Activated B cell treated with CpG ODN at 0.5 μM for 24 hours (primary cell): Measurements from ENCODE around the gene NEK10. TPM values are rescaled to one million over a fixed set of nuclear protein-coding genes. Genes with fewer than 3 reads are reported as not detected.

Experiments used
- ATAC-seq: fragments of 200-7000 bp; cut with Tn5 transposase; one replicate; pipeline ENCODE4 v1.10.0; 2021; ENCODE audit warnings: low read depth, mild to moderate bottlenecking, moderate library complexity
- CTCF ChIA-PET: fragments of 350-600 bp; sonication (Branson Sonifier 250); formaldehyde crosslinking; loops from one replicate; lab custom pipeline; 2021; ENCODE audit warnings: antibody characterized with exemption; lab: Charles Lee
- POLR2A ChIA-PET: fragments of 350-600 bp; sonication (Branson Sonifier 250); formaldehyde crosslinking; loops from one replicate; lab custom pipeline; 2021; ENCODE audit warnings: antibody characterized with exemption; lab: Charles Lee
- DNase-seq: peaks from one replicate; pipeline ENCODE4 v3.0.0; 2022
- H3K27ac Mint-ChIP-seq: one replicate; pipeline ENCODE4 v1.8.0; 2020; ENCODE audit warnings: mixed read lengths
- H3K27me3 Mint-ChIP-seq: one replicate; pipeline ENCODE4 v1.8.0; 2021; ENCODE audit warnings: mixed read lengths
- H3K36me3 Mint-ChIP-seq: one replicate; pipeline ENCODE4 v1.8.0; 2021; ENCODE audit warnings: low read depth, mixed read lengths
- H3K4me1 Mint-ChIP-seq: one replicate; pipeline ENCODE4 v1.8.0; 2021; ENCODE audit warnings: mixed read lengths
- H3K4me3 Mint-ChIP-seq: one replicate; pipeline ENCODE4 v1.8.0; 2020; ENCODE audit warnings: mild to moderate bottlenecking, mixed read lengths
- H3K9me3 Mint-ChIP-seq: one replicate; pipeline ENCODE4 v1.8.0; 2020; ENCODE audit warnings: mixed read lengths
- intact Hi-C: fragments of 100-400 bp; cut with micrococcal nuclease; formaldehyde crosslinking; loops from one replicate; pipeline ENCODE4 v1.15.1; 2024
- total RNA-seq: library from RNA; stranded (reverse); gene quantifications from 2 replicates; pipeline ENCODE4 v1.2.3, GENCODE V29; 2022
- TF ChIP-seq, protein P1 (sequence below): fragments of 200-600 bp; IDR thresholded peaks from one replicate; pipeline ENCODE4 v1.8.0; 2022; ENCODE audit warnings: antibody characterized with exemption, mild to moderate bottlenecking

Gene NEK10
- total RNA-seq, 1 donor from 2014 or later: 0.84 TPM

DNA sequence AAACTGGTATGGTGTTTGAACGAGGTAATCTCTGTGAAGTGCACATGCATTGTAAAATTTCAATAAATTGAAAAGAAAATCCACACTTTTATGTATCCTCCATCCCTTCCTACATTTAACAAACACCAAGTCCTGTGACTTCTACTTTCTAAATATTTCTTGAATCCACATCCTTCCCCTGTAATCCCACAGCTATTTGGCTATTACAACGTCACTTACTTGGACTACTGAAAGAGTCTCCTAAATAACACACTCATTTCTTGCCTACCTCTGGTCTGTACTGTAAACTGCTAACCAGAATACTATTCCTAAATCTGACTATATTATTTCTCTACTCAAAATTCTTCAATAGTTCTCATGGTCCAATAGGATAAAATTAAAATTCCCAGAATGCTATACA is 176.1 kb downstream of the NEK10 start:
- Mint-ChIP-seq H3K9me3 (no peaks in the 10 kb centered on the region), H3K27me3 (no peaks in the 10 kb centered on the region), H3K27ac (no peak overlapping the region), H3K4me1 (no peaks in the 10 kb centered on the region), H3K4me3 (no peak overlapping the region), H3K36me3 (no peaks in the 10 kb centered on the region)
- TF ChIP-seq, protein P1, sequence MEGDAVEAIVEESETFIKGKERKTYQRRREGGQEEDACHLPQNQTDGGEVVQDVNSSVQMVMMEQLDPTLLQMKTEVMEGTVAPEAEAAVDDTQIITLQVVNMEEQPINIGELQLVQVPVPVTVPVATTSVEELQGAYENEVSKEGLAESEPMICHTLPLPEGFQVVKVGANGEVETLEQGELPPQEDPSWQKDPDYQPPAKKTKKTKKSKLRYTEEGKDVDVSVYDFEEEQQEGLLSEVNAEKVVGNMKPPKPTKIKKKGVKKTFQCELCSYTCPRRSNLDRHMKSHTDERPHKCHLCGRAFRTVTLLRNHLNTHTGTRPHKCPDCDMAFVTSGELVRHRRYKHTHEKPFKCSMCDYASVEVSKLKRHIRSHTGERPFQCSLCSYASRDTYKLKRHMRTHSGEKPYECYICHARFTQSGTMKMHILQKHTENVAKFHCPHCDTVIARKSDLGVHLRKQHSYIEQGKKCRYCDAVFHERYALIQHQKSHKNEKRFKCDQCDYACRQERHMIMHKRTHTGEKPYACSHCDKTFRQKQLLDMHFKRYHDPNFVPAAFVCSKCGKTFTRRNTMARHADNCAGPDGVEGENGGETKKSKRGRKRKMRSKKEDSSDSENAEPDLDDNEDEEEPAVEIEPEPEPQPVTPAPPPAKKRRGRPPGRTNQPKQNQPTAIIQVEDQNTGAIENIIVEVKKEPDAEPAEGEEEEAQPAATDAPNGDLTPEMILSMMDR: no peak
- ChIA-PET POLR2A (no interaction called here), CTCF (no interaction called here)
- ATAC-seq (no peak), DNase-seq (no peak)
- intact Hi-C loops: no loop called here

- no peaks in the 10 kb centered on the region for H3K4me1 Mint-ChIP-seq
- H3K27ac Mint-ChIP-seq: no peak overlapping the region
- ATAC-seq: no peak
- ChIA-PET CTCF (no interaction called here), POLR2A (no interaction called here)
- H3K4me3 Mint-ChIP-seq: no peak overlapping the region
- H3K27me3 Mint-ChIP-seq: no peaks in the 10 kb centered on the region
- no peaks in the 10 kb centered on the region for H3K9me3 Mint-ChIP-seq
- TF ChIP-seq, protein P1: no peak
- H3K36me3 Mint-ChIP-seq: no peaks in the 10 kb centered on the region
- intact Hi-C loops: no loop called here
- DNase-seq: no peak
Measured at GRCh38 chr3:27186013-27186412, 183.2 kb downstream of the NEK10 start.

- CTCF ChIA-PET: no interaction called here
- intact Hi-C loops: no loop called here
- Mint-ChIP-seq H3K27ac (no peak overlapping the region), H3K9me3 (no peaks in the 10 kb centered on the region), H3K27me3 (no peaks in the 10 kb centered on the region), H3K36me3 (no peaks in the 10 kb centered on the region), H3K4me3 (no peak overlapping the region), H3K4me1 (no peaks in the 10 kb centered on the region)
- DNase-seq (no peak), ATAC-seq (no peak)
- POLR2A ChIA-PET: no interaction called here
- TF ChIP-seq, protein P1: no peak
Measured at GRCh38 chr3:27185231-27185989, 183.8 kb downstream of the NEK10 start.

DNA sequence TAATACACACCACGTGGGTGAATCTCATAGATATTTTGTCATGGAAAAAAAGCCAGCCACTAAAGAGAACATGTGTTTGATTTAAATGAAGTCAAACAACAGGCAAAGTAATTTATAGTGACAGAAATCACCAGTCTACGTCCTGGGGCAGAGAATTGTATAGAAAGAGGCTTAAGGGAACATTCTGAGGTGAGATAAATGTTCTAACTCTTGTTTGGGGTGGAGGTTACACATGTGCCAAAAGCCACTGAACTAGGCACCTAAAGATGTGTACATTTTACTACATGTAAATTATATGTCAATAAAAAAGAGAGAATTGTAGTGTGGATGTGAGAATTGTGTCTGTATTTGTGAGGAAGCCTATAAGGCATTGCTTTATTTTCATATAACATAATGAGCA is 184.9 kb downstream of the NEK10 start:
- TF ChIP-seq, protein P1: no peak
- no peaks in the 10 kb centered on the region for H3K27me3 Mint-ChIP-seq
- H3K36me3 Mint-ChIP-seq: no peaks in the 10 kb centered on the region
- CTCF ChIA-PET: no interaction called here
- no peak overlapping the region for H3K4me3 Mint-ChIP-seq
- H3K27ac Mint-ChIP-seq: no peak overlapping the region
- POLR2A ChIA-PET: no interaction called here
- H3K4me1 Mint-ChIP-seq: no peaks in the 10 kb centered on the region
- intact Hi-C loops: no loop called here
- DNase-seq (no peak), ATAC-seq (no peak)
- no peaks in the 10 kb centered on the region for H3K9me3 Mint-ChIP-seq

DNA sequence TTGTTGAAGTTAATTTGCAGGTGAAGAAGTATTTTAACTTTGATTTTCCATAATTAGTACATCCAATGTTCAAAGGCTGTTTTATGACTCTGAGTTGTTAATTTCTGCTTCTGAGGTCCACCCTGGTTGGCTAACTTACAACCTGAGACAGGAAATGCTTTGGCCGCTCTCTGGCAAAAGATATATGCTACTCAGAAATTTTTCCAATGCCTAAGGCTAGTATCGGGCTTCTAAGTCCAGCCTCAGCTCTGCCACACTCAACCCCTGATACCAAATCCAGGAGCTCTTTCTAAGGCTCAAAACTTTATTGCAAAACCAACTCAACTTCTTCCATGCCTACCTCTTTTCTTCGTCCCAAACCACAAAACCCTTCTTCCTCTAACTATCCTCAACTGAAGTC is 192.9 kb downstream of the NEK10 start:
- ChIA-PET POLR2A (no interaction called here), CTCF (no interaction called here)
- Mint-ChIP-seq H3K9me3 (no peaks in the 10 kb centered on the region), H3K4me3 (no peak overlapping the region), H3K36me3 (no peaks in the 10 kb centered on the region), H3K4me1 (peaks cover under 1% of the 10 kb centered on the region), H3K27ac (no peak overlapping the region), H3K27me3 (no peaks in the 10 kb centered on the region)
- TF ChIP-seq, protein P1: no peak
- DNase-seq (no peak), ATAC-seq (no peak)
- intact Hi-C loops: no loop called here
